HG02970 (cell line): ENCODE data around the gene TMEM42.

Source experiments
- ATAC-seq: cut with Tn5 transposase; IDR thresholded peaks from one replicate; pipeline ENCODE4 v1.9.1; 2021; ENCODE audit warnings: mild to moderate bottlenecking, moderate library complexity, moderate number of reproducible peaks; ENCODE audit not compliant: unreplicated experiment, low FRiP score

TMEM42 gene

DNA sequence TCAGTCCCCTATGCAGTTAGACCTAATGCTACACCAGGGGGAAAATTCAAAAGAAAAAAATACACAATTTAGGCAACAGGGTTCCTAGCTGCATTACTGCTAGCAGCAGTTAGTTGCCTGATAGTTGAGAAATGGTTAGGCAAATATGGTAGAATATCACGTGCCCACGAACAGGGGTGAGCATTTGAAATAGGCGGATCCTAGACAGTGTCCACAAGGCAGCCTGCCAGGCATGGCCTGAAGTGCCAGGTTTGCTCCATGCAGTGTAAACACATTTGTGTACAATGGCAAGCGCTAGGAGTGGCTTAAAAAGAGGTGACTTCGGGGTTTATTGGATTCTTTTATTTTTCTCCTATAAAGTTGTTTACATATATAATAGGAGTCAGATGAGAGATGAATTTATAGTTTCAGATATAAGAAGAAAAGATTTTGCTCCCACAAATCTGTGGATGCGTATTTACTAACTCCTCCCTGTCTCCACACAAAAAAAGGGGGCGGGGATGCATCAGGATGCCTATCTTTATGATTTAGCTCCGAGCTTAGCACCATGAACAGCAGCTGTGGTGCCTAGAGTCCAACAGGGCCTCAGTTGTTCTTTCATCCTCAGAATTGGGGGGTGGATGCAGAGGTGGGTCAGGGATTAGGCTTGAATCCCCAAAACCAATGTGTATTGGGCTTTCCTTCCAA, 8.8 kb downstream of the TMEM42 start:
- ATAC-seq: no peak

DNA sequence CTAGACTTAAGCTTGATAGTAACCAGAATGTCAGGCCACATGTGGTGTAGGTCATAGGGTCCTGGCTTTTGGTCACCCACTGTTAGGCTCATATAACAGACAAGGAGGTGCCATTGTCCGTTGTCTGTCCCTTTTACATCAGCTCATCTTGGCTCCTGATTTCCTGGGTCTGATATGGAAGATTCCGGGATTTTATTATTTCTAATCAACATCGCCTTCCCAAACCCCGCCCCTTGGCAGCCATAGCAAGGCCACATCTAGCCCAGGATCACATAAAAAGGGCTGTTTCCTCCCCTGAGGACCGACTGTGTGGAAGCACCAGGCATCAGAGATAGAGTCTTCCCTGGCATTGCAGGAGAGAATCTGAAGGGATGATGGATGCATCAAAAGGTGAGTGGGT, 12.6 kb downstream of the TMEM42 start, which contains the start of gene TGM4:
Gene TGM4 (plus strand): TSS at position 301 of the 400 bp plus-strand sequence. CDS start 71 bp downstream, at position 372.
- ATAC-seq: no peak

DNA sequence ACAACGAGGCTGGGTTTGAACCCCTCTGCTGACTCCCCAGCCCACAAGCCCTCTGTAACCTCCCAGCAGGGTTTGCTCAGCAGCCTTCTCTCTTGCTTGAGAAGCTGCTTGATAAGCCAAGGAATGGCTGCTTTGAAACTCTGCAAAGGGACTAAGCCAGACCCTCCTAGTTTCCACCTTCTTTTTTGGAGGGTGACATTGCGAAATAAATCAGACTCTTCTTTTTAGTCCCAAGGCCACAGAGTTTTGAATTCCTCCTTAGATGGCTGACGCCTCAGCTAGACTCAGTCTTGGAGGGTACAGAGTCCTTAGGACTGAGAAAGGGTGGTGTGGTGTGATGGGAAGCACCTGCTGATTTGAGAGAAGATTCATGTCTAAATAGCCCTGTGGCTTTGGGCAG, 13.9 kb downstream of the TMEM42 start:
- ATAC-seq: no peak

DNA sequence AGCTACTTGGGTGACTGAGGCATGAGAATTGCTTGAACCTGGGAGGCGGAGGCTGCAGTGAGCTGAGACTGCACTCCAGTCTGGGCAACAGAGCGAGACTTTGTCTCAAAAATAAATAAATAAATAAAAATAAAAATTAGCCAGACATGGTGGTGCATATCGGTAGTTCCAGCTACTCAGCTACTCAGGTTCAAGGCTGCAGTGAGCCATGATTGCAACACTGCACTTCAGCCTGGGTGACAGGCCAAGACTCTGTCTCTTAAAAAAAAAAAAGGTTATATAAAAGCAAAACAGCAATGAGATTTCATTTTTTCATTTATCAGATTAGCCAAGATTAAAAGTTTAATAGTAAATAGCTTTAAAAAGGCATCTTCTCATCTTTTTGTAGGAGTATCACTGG, 15.6 kb downstream of the TMEM42 start:
- no peak for ATAC-seq

DNA sequence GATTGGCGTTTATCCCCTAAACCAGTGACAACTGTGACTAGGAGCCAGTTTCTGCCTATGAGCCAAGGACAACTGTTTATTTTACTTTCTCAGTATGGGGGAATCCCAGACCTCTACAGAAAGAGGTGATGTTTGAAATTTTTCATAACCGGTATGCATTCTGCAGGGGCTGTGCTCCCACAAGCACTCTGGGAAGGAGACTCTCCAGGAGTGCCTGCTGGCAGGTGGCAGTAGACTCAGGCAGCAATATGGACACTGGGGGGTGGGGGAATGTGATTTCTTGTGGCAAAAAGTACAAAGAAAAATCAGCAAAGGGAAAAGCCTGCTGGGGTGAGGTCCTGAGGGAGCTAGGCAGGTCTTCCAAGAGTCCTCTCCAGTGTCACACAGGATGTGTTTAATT, 18.6 kb downstream of the TMEM42 start:
- ATAC-seq: no peak

DNA sequence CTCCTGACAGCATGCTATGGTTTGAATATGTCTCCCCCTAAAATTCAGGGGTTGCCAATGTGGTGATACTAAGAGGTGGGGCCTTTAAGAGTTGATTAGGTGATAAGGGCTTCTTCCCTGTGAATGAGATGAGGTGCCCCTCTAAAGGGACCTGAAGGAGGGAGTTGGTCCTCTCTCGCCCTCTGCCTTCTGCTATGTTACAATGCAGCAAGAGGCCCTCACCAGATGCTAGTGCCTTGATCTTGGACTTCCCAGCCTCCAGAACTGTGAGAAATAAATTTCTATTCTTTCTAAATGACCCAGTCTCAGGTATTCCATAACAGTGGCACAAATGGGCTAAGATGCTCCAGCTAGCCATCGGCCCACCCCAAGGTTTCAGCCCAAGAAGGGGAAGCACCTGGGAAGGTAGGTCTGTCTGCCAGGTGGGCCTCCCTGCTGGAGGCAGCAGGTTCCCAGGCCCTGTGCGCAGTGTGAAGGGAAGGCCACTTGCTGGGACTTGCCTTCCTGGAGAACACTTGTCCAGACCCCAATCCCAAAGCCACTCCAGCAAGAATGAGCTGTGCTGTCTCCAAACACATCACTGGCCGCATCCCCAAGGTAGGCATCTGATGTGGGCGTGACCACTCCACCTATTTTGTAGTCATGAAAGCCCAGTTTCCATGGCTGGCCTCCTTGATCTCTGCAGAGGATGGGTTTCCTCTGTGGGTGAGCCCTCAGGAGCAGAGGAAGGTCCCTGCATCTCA, 21.7 kb downstream of the TMEM42 start:
- ATAC-seq: no peak

DNA sequence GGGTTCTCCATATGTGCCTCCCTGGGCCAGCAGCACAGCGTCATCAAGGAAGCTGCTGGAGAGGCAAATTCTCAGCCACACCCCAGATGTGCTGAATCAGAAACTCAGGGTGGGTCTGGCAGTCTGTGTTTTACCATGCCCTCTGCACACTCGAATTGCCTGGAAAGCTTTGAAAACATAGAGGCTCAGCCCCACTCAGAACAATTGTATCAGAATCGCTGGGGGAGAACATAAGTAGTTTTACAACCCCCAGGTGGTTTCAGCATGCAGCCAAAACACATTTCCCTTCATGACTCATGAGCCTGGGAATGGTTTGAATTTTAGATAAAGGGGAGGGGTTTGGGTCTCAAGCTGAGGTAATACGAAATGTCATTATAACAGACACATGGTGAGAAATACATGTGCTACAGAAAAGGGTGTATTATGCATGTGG, 22.3 kb downstream of the TMEM42 start:
- ATAC-seq: no peak

DNA sequence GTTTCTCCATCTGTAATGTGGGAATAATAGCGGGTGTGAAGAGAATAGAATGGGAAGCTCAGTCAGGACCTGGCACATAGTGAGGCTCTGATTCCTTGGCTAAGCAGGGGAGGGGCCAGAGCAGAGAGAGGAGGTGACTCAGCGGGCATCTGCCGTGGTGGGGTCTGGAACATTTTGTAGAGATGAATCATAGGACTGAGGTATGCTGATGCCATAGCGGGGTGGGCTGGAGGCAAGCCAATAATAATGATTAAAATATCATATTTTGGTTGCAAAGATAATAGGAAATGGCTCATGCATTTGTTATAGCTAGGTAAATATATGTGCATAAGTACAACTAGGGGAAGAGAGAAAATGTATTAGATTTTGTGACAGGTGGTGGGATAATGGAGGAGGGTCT, 23.9 kb downstream of the TMEM42 start:
- no peak for ATAC-seq

DNA sequence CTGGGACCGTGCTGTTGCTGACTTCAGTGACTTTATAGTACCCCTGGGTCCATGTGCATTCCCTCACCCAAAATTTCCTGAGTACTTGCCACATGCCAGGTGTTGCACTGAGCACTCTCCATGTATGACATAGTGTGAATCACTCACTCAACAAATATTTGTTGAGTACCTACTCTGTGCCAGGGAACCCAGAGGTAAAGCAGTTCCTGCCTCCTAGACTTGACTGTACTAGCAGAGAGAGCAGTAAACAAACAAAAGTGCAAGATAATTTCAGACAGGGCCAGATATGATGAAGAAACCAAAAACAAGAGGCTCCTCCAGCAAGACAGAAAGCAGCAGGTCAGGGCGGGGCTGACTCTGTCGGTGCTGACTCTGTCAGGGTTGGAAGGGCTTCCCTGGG, 24.8 kb downstream of the TMEM42 start:
- ATAC-seq: no peak

DNA sequence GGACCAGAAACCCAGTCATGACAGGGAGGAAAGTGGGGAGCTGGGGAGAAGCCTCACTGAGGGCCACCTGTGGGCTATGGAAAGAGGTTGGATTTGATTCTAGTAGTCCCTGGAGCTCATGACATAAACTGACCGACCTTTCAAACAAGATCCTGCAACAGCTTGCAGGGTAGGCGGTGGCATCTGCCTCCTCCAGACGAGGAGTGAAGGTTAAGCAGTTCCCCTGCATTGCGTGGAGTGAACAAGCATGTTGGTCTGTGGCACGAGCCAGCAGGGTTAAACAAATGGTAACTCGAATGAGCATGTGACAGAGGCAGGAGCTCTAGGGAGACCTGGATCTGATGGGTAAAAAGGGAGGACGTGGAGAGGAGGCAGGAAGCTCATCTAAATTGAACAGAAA, 25.4 kb downstream of the TMEM42 start:
- ATAC-seq: no peak

DNA sequence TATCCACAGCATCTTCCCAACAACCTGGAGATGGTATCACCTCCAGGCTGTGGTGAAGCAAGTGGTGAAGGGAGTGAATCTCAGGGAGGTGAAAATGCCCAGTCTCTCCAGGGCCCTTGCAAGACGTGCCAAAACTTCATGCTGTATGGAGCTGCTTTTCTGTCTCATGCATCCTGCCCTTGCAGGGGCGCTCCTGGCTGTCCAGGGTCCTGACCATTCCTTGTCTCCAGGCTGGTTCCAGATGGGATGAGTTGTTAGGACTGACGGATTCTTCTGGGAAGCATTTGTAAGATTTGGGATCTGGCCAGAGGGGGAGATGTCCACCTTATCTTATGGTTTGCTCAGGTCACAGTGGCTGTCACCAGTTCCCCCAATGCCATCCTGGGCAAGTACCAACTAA, 28.5 kb downstream of the TMEM42 start:
- no peak for ATAC-seq

DNA sequence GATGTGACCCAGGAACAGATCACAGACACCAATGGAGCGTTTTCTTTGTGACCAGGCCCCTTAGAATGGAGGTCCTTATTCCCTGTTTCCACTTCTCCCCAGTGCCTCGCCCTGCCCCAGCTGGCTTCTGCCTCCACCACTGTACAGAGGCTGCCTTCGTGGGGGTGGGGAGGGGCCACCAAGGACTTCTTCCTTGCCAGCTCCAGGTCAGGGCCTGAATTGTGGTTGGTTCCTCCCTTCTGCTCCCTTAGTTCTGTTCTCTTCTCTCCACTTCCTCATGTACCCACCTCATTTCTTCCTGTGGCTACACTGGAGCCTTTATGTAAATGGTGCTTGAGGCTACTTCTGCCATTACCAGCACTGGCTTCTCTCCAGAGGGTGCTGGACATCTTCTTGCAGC, 29.1 kb downstream of the TMEM42 start:
- ATAC-seq: no peak

DNA sequence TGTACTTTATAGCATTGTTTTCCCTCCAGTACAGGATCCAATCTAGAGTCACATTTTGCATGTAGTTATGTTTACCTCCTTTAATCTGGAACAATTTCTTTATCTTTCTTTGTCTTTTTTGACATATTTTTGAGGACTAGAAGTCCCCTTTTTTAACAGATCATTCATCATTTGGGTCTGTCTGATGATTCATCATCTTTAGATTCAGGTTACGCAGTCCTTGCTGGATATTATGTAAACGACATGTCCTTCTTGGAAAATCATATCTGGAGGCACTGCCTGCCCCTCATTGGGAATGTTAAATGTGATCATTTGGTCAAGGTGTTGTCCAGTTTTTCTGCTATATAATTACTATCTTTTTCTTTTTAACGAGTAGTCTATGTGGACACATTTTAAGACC, 31.0 kb downstream of the TMEM42 start:
- ATAC-seq: no peak

DNA sequence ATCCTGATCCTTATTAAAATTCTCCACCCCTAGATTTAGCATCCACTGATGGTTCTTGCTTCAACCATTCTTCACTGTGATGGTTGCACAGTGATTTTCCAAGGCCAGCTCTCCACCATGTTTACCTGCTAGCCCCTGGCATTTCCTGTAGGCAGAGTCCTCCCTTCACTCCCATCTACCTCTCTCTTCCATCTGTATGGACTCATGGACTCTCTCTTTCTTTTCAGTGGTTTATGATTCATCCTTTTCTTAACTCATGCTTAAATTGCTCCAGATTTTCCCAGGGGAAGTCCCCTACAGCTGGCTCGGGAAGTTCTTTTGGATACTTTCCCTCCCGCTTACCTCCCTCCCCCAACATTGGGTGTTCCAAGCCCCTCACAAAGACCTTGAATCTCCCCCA, 31.4 kb downstream of the TMEM42 start:
- no peak for ATAC-seq

DNA sequence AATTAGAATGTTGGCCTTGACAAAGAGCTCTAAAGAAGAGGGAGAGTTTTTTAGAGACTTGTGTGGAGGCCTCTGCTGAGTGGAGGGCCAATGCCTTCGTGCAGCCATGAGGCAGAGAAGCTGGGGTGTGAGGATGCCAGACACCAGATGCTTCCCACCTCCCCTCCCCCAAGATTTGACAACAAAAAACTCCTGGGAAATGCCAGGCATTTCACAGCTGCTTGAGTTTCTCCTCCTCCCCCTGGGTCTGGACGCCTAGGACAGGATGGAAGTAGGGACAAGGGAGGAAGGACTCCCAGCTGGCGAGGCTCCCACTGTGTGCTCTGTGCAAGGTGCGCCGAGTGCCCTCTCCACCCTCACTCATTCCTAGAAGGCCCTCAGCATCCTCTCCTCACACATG, 32.8 kb downstream of the TMEM42 start:
- no peak for ATAC-seq

DNA sequence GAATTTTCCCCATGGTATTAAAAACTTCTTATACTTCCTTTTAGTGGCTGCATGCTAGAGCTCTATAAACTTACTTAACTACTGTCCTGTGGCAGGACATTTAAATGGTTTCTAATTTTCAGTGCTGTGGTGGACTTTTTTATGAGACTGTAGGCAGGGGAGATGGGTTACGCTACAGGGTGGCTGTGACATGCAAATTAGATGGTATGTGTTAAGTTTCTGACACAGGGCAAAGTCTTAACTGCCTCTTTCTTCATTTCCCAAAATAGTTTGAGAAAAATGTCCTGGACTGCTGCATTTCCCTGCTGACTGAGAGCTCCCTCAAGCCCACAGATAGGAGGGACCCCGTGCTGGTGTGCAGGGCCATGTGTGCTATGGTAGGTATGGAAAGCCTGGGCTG, 34.7 kb downstream of the TMEM42 start:
- no peak for ATAC-seq

DNA sequence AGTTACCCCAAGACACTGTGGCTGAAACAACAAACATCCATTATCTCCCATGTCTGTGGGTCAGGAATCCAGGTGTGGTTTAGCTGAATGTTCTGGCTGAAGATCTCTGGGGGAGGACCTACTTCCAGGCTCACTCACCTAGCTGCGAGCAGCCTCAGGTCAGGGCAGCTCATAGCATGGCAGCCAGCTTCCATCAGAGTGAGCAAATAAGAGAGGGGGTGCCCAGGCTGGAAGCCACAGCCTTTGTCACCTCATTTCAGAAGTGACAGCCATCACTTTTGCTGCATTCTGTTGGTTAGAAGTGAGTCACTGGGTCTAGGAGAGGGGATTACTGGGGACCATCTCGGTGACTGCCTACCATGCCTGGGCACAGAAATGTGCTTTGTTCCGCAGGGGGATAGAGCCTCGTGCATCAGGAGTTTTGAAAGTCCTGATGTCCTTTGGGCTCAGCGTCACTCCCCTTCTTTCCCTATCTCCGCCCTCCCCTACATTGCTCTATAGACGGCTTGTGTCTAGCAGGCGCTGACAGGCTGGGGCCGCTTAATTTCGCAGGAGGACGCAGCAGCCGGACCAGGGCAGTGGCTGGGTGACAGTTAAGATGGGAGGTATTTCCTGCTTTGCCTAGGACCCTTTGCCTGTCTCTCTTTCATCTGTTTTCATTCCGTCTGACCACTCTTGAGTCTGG, 38.1 kb downstream of the TMEM42 start:
- ATAC-seq: no peak

DNA sequence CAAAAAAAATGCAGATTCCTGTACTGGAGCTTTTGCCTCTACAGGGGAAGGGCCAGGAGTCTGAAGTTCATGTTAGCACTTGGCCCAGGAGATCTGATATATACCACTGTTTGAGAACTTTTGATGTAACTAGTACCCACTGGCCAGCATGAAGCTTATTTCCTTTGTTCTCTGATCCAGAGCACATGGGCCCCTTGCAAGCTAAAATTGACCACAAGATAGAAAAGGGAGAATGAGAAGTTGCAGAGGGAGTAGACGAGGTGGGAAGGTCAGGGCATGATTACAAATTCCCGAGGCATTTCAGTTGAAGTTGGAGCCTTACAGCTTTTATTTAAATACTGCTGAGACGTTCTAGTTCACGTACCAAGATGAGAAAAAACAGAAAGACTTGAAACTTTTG, 40.9 kb downstream of the TMEM42 start:
- no peak for ATAC-seq

DNA sequence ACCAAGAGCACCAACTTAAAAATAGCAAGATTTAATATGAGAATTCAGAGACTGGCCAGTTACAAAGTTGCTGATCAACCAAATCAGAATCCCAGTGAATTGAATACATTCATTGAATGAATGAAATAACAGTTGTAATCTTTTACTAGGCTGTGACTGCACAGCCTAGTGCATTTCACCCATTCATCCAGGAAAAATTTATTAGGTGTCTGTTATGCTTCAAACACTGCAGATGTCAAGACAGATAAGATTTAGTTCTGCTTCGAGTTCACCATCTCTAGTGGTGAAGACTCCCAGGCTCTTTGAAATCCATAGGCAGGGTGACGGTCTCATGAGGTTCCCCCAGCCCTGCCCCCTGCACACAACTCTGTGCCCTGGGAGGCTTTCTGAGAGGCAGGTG, 41.6 kb downstream of the TMEM42 start:
- ATAC-seq: no peak

DNA sequence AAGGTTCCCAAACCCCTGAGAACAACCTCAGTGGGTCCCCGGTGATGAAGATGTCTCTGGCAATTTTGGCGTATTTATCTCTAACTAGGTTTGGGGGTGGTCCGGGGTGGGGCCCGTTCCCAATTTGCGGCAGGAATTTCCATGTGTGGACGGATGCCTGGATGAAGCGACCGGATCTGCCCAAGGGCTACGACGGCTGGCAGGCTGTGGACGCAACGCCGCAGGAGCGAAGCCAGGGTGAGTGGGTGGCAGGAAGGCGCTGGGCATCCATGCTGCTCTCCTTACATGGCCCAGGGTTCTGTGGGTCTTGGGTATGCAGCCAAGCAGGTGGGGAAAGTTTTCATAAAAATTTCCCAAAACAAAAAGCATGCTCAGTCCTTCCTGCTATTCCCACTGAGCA, 42.0 kb downstream of the TMEM42 start:
- no peak for ATAC-seq

DNA sequence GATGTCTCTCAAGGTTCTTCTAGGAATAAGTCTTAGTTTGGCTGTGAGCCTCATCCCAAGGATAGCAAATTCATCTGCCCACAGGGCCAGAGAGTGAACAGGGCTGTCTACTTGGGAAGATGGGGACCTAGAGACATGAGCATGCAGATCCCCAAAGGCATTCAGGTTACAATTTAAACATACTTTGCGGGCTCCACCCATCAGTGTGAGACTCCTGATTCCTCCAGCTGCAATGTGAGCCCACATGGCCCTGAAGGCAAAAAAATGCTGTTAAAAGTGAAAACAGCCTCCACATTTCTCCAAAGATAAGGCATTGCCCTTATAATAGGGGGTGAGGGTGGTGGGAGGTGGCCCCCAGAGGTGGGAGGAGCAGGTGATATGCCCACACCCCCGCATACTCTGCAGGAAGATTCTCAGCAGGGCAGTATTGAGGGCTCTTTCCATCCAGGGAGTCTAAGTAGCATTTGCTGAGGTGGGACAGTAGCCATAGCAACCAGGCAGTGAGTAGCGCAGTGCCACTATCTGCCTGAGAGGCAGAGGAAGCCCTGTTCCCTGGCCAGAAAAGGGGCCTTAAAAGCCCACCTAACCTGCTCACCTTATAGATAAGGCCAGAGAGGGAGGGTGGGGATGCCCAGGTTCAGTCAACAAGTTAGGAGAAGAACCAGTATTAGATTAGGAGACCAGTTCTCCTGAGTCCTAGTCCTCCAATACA, 43.9 kb downstream of the TMEM42 start:
- ATAC-seq: no peak
